Gastroesophageal sphincter (tissue), 3 donors: ENCODE results near the gene SYCP3.

Experiments used
- POLR2A ChIP-seq, 2 donors: fragments of 450-650 bp; IDR thresholded peaks; one replicate each; pipeline ENCODE4 v1.6.1; 2017; ENCODE audit warnings: antibody characterized with exemption in 2 of 2, mild to moderate bottlenecking in 2 of 2, moderate library complexity in 1 of 2
- TF ChIP-seq, protein P1 (sequence below), 4 experiments: fragments of 200-600 bp in 2 of 4; fragments of 450-650 bp in 2 of 4; sonication (generic) in 1 of 4; IDR thresholded peaks; one replicate each; pipeline ENCODE4 v1.5.1; 2017 to 2019; ENCODE audit warnings: antibody characterized with exemption in 4 of 4, mild to moderate bottlenecking in 2 of 4, moderate library complexity in 2 of 4

DNA sequence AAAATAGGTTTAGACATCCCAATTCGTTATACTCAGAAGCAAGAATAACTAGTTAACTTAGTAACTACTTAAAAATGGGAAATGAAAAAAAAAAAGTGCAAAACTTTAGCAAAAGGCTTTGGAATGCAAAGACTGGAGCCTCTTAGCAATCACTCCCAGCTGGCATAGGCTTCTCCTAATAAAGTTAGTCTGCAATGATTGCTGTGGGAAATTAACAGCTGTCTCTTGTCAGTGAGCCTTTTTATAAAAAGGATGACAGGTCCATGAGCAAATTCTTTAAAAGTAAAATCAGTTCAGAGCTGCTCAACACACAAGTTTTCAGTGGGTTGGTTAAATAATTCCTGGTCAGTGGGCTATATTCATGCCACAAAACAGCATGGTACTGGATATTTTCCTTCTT, 7.4 kb upstream of the SYCP3 start:
- TF ChIP-seq, protein P1, sequence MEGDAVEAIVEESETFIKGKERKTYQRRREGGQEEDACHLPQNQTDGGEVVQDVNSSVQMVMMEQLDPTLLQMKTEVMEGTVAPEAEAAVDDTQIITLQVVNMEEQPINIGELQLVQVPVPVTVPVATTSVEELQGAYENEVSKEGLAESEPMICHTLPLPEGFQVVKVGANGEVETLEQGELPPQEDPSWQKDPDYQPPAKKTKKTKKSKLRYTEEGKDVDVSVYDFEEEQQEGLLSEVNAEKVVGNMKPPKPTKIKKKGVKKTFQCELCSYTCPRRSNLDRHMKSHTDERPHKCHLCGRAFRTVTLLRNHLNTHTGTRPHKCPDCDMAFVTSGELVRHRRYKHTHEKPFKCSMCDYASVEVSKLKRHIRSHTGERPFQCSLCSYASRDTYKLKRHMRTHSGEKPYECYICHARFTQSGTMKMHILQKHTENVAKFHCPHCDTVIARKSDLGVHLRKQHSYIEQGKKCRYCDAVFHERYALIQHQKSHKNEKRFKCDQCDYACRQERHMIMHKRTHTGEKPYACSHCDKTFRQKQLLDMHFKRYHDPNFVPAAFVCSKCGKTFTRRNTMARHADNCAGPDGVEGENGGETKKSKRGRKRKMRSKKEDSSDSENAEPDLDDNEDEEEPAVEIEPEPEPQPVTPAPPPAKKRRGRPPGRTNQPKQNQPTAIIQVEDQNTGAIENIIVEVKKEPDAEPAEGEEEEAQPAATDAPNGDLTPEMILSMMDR (IDR thresholded peaks at IDR 0.05), result no peak
- TF ChIP-seq POLR2A (IDR thresholded peaks at IDR 0.05), result no peak
